Measurements from ENCODE around the gene ACKR3. TPM values are rescaled to one million over a fixed set of nuclear protein-coding genes. Genes with fewer than 3 reads are reported as not detected.
A peak's percentile ranks its signal among the peaks of the same experiment; 100 is the strongest.

The ACKR3 gene
- total RNA-seq, 3 donors from 2014 or later = 0.16 to 0.73 (median 0.33) TPM

DNA sequence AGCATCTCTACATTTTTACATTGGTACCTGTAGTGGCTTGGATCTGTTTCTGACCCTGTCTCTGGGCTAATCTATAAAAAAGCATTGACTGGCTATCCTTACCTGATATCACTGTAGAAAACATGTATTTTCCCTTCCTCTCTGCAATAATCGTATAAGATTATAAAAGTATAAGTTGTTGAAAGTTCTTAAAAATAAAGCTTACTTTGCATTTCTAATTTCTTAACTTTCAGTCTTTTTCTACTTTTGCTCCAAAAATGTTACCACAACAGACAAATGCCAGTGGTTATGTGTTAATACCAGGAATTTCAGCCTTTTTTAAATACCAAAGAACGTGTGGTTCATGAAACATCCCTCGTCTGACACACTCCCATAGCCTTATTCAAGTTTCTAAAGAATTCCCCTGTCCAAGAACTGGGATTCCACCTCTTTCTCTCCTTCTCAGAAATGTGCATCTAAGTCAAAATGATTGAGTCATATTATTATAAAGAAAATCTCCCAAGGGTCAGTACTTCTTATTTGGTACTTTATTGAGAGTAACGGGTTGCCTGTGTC is 28.5 kb upstream of the ACKR3 start:
- Mint-ChIP-seq H3K27me3 (ENCODE audit: low read depth) (no peaks in the 10 kb centered on the region), H3K4me1 (ENCODE audit: low read depth) (peaks cover 83% of the 10 kb centered on the region), H3K4me3 (no peak overlapping the region), H3K9me3 (no peaks in the 10 kb centered on the region), H3K36me3 (ENCODE audit: insufficient read depth) (peaks cover 18% of the 10 kb centered on the region)
- DNase-seq (no peak), ATAC-seq (no peak)

GRCh38 chr2:236544362-236544761 is 25.3 kb upstream of the ACKR3 start:
- no peaks in the 10 kb centered on the region for H3K27me3 Mint-ChIP-seq (ENCODE audit: low read depth)
- peaks cover 18% of the 10 kb centered on the region for H3K36me3 Mint-ChIP-seq (ENCODE audit: insufficient read depth)
- no peak for DNase-seq
- peaks cover 89% of the 10 kb centered on the region for H3K4me1 Mint-ChIP-seq (ENCODE audit: low read depth)
- no peak overlapping the region for H3K4me3 Mint-ChIP-seq
- H3K9me3 Mint-ChIP-seq = no peaks in the 10 kb centered on the region
- ATAC-seq = no peak

DNA sequence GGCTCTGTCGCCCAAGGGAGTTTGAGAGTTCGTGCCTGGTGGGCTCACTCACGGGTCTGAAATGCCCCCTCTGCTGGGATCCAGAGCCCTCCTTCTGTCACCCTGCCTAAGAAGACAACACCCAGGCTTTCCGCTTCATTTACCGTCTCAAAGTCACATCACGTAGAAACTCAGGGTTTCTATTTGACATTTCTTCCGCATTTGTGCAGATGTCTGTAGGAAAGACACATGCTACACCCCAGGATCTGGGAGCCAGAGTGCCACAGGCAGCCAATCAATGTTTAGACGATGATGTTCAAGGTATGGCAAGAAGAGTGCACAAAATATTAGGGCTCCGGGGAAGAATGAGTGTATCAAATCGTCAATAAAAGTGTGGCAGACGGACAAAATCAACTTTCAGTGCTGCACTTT is 24.4 kb upstream of the ACKR3 start:
- ATAC-seq = no peak
- H3K36me3 Mint-ChIP-seq (ENCODE audit: insufficient read depth) = peaks cover 14% of the 10 kb centered on the region
- DNase-seq = no peak
- peaks cover 89% of the 10 kb centered on the region for H3K4me1 Mint-ChIP-seq (ENCODE audit: low read depth)
- H3K9me3 Mint-ChIP-seq = no peaks in the 10 kb centered on the region
- H3K27me3 Mint-ChIP-seq (ENCODE audit: low read depth) = no peaks in the 10 kb centered on the region
- H3K4me3 Mint-ChIP-seq = no peak overlapping the region

GRCh38 chr2:236545814-236546480 is 23.7 kb upstream of the ACKR3 start:
- Mint-ChIP-seq H3K9me3 (no peaks in the 10 kb centered on the region), H3K27me3 (ENCODE audit: low read depth) (no peaks in the 10 kb centered on the region), H3K4me1 (ENCODE audit: low read depth) (peaks cover 91% of the 10 kb centered on the region), H3K36me3 (ENCODE audit: insufficient read depth) (peaks cover 13% of the 10 kb centered on the region), H3K4me3 (peak overlapping the region; percentile 69)
- no peak for DNase-seq
- peak; percentile 42 to 56 for ATAC-seq

DNA sequence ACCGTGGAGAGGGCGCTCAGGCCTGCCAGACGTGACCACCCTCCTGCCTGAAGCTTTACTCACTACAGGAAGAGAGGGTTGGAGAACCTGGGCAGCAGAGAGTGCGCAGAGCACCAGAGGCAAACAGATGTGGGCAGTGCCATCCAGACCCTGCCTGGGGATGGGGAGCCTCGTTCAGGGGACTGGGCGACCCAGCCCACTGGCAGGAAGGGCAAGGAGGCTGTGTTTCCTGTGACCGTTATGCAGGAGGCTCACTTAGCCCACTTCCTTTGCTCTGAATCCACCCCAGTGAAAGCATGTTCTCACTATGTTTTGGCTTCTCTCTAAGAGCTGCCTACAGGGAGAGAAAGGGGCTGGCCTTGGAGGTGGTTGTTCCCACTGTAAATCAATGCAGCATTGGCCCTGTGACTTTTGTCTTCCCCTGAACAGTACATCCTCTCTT is 23.0 kb upstream of the ACKR3 start:
- Mint-ChIP-seq H3K27me3 (ENCODE audit: low read depth) (no peaks in the 10 kb centered on the region), H3K9me3 (no peaks in the 10 kb centered on the region), H3K4me3 (peak overlapping the region; percentile 69), H3K36me3 (ENCODE audit: insufficient read depth) (peaks cover 12% of the 10 kb centered on the region), H3K4me1 (ENCODE audit: low read depth) (peaks cover 91% of the 10 kb centered on the region)
- ATAC-seq (peak; percentile 54 to 67), DNase-seq (no peak)

GRCh38 chr2:236547725-236548124 is 21.9 kb upstream of the ACKR3 start:
- Mint-ChIP-seq H3K36me3 (ENCODE audit: insufficient read depth) (peaks cover 7% of the 10 kb centered on the region), H3K4me3 (peak overlapping the region; percentile 1), H3K9me3 (no peaks in the 10 kb centered on the region), H3K27me3 (ENCODE audit: low read depth) (no peaks in the 10 kb centered on the region), H3K4me1 (ENCODE audit: low read depth) (peaks cover 92% of the 10 kb centered on the region)
- DNase-seq = no peak
- ATAC-seq = no peak

DNA sequence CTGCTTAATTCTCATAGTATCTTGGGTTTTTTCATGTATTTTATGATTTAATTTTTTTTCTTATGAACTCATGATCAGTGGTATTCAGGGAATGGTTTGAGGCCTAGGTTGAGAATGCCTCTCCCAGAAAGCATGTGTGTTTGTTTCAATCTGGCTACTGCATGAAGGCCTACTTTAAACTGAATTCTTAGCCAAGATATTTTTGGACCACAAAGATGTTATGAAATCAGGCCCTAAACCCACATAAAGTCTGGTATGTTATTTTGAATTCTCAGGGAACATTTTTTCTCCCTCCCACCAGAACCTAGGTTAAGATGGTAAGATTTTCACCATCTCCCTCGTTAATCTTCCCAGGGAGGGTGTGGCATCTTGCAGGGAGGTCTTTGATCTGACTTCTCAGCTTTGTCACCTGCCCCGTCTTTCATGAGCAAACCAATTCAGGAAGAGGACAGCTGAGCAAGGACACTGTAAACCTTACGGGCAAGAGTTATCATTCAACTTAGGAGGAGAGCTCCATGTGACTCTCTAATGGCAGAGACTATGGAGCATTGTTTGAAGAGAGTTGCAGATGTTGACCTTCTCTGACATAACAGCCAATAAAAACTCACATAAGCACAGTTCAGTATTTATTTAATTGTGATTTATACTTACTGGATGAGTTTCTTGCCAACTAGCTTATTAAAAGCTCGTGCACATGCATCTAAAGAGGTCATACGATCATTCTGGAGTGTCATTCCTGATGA is 21.3 kb upstream of the ACKR3 start:
- DNase-seq (no peak), ATAC-seq (no peak)
- Mint-ChIP-seq H3K4me3 (peak overlapping the region; percentile 29), H3K9me3 (no peaks in the 10 kb centered on the region), H3K27me3 (ENCODE audit: low read depth) (no peaks in the 10 kb centered on the region), H3K36me3 (ENCODE audit: insufficient read depth) (peaks cover 2% of the 10 kb centered on the region), H3K4me1 (ENCODE audit: low read depth) (peaks cover 91% of the 10 kb centered on the region)

DNA sequence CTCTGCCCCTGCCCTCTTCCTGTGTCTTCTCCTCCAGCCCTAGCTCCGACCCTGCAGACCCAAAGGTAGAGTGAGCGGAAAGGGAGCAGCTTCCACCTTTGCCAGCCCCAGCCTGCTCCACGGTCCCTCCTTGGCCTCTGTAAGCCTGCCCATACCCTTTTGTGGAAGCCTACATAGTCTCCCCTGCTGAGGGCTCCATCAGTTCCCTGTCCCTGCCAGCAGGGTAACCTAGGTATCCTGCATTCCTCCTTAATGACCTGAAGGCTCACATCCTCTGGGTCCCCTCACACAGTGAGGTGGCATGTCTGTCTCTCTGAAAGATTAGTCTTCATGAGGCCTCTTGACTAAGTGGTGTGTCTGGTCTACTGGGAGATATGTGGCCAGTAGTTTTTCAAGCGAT is 20.5 kb upstream of the ACKR3 start:
- no peak overlapping the region for H3K4me3 Mint-ChIP-seq
- peaks cover 94% of the 10 kb centered on the region for H3K4me1 Mint-ChIP-seq (ENCODE audit: low read depth)
- no peaks in the 10 kb centered on the region for H3K27me3 Mint-ChIP-seq (ENCODE audit: low read depth)
- peaks cover 6% of the 10 kb centered on the region for H3K36me3 Mint-ChIP-seq (ENCODE audit: insufficient read depth)
- ATAC-seq = no peak
- peaks cover 5% of the 10 kb centered on the region for H3K9me3 Mint-ChIP-seq
- no peak for DNase-seq

- no peaks in the 10 kb centered on the region for H3K27me3 Mint-ChIP-seq (ENCODE audit: low read depth)
- peaks cover 91% of the 10 kb centered on the region for H3K4me1 Mint-ChIP-seq (ENCODE audit: low read depth)
- peaks cover 7% of the 10 kb centered on the region for H3K36me3 Mint-ChIP-seq (ENCODE audit: insufficient read depth)
- no peak for ATAC-seq
- peaks cover 10% of the 10 kb centered on the region for H3K9me3 Mint-ChIP-seq
- no peak for DNase-seq
- no peak overlapping the region for H3K4me3 Mint-ChIP-seq
These were observed 19.3 kb upstream of the ACKR3 start for GRCh38 chr2:236550290-236550689.

- peaks cover 92% of the 10 kb centered on the region for H3K4me1 Mint-ChIP-seq (ENCODE audit: low read depth)
- H3K36me3 Mint-ChIP-seq (ENCODE audit: insufficient read depth) = peaks cover 8% of the 10 kb centered on the region
- peaks cover 10% of the 10 kb centered on the region for H3K9me3 Mint-ChIP-seq
- no peaks in the 10 kb centered on the region for H3K27me3 Mint-ChIP-seq (ENCODE audit: low read depth)
- DNase-seq = no peak
- H3K4me3 Mint-ChIP-seq = no peak overlapping the region
- peak in 1 of 2 donors; percentile 25 for ATAC-seq
These were observed 18.7 kb upstream of the ACKR3 start for GRCh38 chr2:236550701-236551465.

- ATAC-seq = peak in 1 of 2 donors; percentile 11
- peaks cover 88% of the 10 kb centered on the region for H3K4me1 Mint-ChIP-seq (ENCODE audit: low read depth)
- H3K4me3 Mint-ChIP-seq = peak overlapping the region; percentile 14
- peaks cover 10% of the 10 kb centered on the region for H3K9me3 Mint-ChIP-seq
- DNase-seq = no peak
- H3K27me3 Mint-ChIP-seq (ENCODE audit: low read depth) = no peaks in the 10 kb centered on the region
- H3K36me3 Mint-ChIP-seq (ENCODE audit: insufficient read depth) = peaks cover 9% of the 10 kb centered on the region
These were observed 18.0 kb upstream of the ACKR3 start for GRCh38 chr2:236551471-236552211.

DNA sequence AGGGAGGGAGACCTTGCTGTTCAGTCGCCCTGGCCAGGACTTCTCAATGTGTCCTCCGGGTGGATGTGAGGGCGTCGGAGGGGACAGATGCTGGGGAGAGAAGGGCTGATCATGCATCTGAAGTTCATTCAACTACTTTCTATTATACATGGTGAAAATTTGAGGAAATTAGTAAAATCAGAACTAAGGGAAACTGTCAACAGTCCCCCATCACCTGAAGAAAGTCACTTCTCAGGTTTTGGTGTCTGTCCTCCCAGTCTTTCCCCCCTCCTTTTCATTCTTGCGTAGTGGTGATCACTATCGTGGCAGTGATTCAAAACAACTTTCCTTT is 17.4 kb upstream of the ACKR3 start:
- Mint-ChIP-seq H3K4me1 (ENCODE audit: low read depth) (peaks cover 82% of the 10 kb centered on the region), H3K27me3 (ENCODE audit: low read depth) (no peaks in the 10 kb centered on the region), H3K4me3 (peak overlapping the region; percentile 14), H3K9me3 (peaks cover 10% of the 10 kb centered on the region), H3K36me3 (ENCODE audit: insufficient read depth) (peaks cover 9% of the 10 kb centered on the region)
- DNase-seq (no peak), ATAC-seq (peak in 1 of 2 donors; percentile 17)

GRCh38 chr2:236552581-236553363 is 16.9 kb upstream of the ACKR3 start:
- H3K4me3 Mint-ChIP-seq = no peak overlapping the region
- peaks cover 82% of the 10 kb centered on the region for H3K4me1 Mint-ChIP-seq (ENCODE audit: low read depth)
- peaks cover 10% of the 10 kb centered on the region for H3K9me3 Mint-ChIP-seq
- peaks cover 9% of the 10 kb centered on the region for H3K36me3 Mint-ChIP-seq (ENCODE audit: insufficient read depth)
- ATAC-seq = no peak
- no peaks in the 10 kb centered on the region for H3K27me3 Mint-ChIP-seq (ENCODE audit: low read depth)
- no peak for DNase-seq

Measured in activated T-cell treated with anti-CD3 and anti-CD28 coated beads, Interleukin-2, amount 50 U/mL, for 4 hours (primary cell).